Measurements from ENCODE around the gene FADS6. TPM values are rescaled to one million over a fixed set of nuclear protein-coding genes. Genes with fewer than 3 reads are reported as not detected.

Gene FADS6
- total RNA-seq (2021) = 0.94 and 1.2 TPM in 2 replicates
- long read RNA-seq, partial matches to known transcripts = 0 of 6 reads
- long read RNA-seq, other reads (novel, unspliced or antisense) = 3 of 6 reads

- H3K18ac ChIP-seq (ENCODE audit: insufficient read length, low read depth, low read length) = peak within 1 kb of the TSS; percentile 3
- no peak within 1 kb of the TSS for H3K56ac ChIP-seq (ENCODE audit: insufficient read length, low read depth, low read length)
- H3K14ac ChIP-seq (ENCODE audit: insufficient read depth, low read length) = no peak within 1 kb of the TSS; the same call in 1 of the 2 replicates
- Mint-ChIP-seq H3K27me3 (ENCODE audit: low read depth) (peaks cover 87% of the 10 kb centered on the region), H3K27ac (no peak within 1 kb of the TSS), H3K36me3 (ENCODE audit: insufficient read depth in 1 of 3, low read depth in 3 of 3) (no peaks in the 10 kb centered on the region), H3K4me1 (peaks cover 9 to 18% of the 10 kb centered on the region in 2 experiments), H3K4me3 (peak within 1 kb of the TSS; percentile 58 to 83), H3K9me3 (no peaks in the 10 kb centered on the region)
- no peak within 1 kb of the TSS for H2BK120ac ChIP-seq (ENCODE audit: low read depth, low read length, poor library complexity, severe bottlenecking)
- no peak within 1 kb of the TSS for H2BK15ac ChIP-seq (ENCODE audit: low read depth, low read length)
- H3K79me1 ChIP-seq (ENCODE audit: insufficient read depth, low read depth, low read length, poor library complexity, severe bottlenecking) = no peaks in the 10 kb centered on the region
- no peaks in the 10 kb centered on the region for H3K4me1 ChIP-seq (ENCODE audit: insufficient read depth, low read length)
- H3K27me3 ChIP-seq (ENCODE audit: insufficient read depth, low read length) = peaks cover 27% of the 10 kb centered on the region; the same call in 1 of the 2 replicates
- no peak within 1 kb of the TSS for H2BK20ac ChIP-seq (ENCODE audit: low read depth, low read length, poor library complexity, severe bottlenecking)
- H4K8ac ChIP-seq (replicated peaks; ENCODE audit: insufficient read length, low read depth, low read length) = no peak within 1 kb of the TSS
- H3T11ph ChIP-seq (ENCODE audit: low read length) = no peak within 1 kb of the TSS
- no peak for DNase-seq
- no peak within 1 kb of the TSS for H3K27ac ChIP-seq (ENCODE audit: insufficient read length, low read depth, low read length)
- no peak within 1 kb of the TSS for H3K9ac ChIP-seq (ENCODE audit: extremely low read depth, insufficient read length, low read length)
- H2BK5ac ChIP-seq (ENCODE audit: insufficient read length, low read length) = no peak within 1 kb of the TSS
- H2AFZ ChIP-seq (ENCODE audit: low read length) = no peak within 1 kb of the TSS
- H2AK5ac ChIP-seq (ENCODE audit: insufficient read length, low read length) = no peak within 1 kb of the TSS
- no peaks in the 10 kb centered on the region for H4K20me1 ChIP-seq (ENCODE audit: control insufficient read depth, insufficient read depth, insufficient read length)
- no CpG with 5 or more reads among the region's 86 CpGs for WGBS (ENCODE audit: extremely low coverage, insufficient read length, low lambda C conversion rate)
- no peak within 1 kb of the TSS for H3K23ac ChIP-seq (ENCODE audit: insufficient read length, low read depth, low read length)
- H3K79me2 ChIP-seq (ENCODE audit: insufficient read depth, low read length) = no peaks in the 10 kb centered on the region
- peak within 1 kb of the TSS; percentile 78 for H3K4me2 ChIP-seq (ENCODE audit: insufficient read depth, insufficient read length, low read length)
- no peak within 1 kb of the TSS for H3K4ac ChIP-seq (ENCODE audit: low read depth, low read length)
- H2BK12ac ChIP-seq (ENCODE audit: insufficient read length, low read depth, low read length) = no peak within 1 kb of the TSS
- H4K91ac ChIP-seq (ENCODE audit: insufficient read length, low read depth, low read length) = no peak within 1 kb of the TSS
- no peak within 1 kb of the TSS for H4K5ac ChIP-seq (ENCODE audit: insufficient read length, low read depth, low read length)
- H3K9me3 ChIP-seq (ENCODE audit: control insufficient read depth, low read depth, low read length) = no peaks in the 10 kb centered on the region
- H3K23me2 ChIP-seq (ENCODE audit: insufficient read length, low read depth, low read length, poor library complexity, severe bottlenecking) = peaks cover 8% of the 10 kb centered on the region
- no peak for TF ChIP-seq CTCF (conservative IDR thresholded peaks at IDR 0.05)
Observed at GRCh38 chr17:74892974-74893911, at the start of gene FADS6. Gene FADS6, minus strand, starts transcription at chr17:74893633. Its CDS starts 38 bp downstream, at chr17:74893595.
